HUDEP-2 (cell line): Measurements from ENCODE around the gene CBR1.
"Not testable (repeated sequence)": the region's sequence is repeated elsewhere in the genome, so short reads cannot be mapped to it uniquely, and the experiment has no call there.

ENCODE experiments used
- DNase-seq, 76 experiments: peaks; one replicate each; lab custom pipeline; 2025; ENCODE audit not compliant: unreplicated experiment in 76 of 76; lab: John Stamatoyannopoulos, UW

Gene CBR1

DNA sequence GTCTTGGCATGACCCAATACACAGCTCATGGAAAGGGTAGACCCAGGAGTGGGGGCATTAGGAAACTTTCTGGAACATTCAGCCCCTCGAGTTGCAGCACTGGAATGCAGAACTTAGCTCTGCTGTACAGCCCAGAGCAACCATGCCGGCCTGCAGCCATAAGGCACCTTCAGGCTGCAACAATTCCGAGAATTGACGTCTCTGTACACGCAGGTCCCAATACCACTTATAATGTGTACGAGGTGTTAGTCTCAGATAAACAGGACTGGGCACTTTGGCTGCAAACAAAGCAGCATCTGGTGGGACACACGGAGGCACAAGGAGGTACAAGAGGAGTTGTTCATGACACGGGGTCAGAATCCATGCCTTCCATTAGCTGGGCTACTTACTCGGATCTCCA is 7.9 kb downstream of the CBR1 start:
- DNase-seq: no peak

DNA sequence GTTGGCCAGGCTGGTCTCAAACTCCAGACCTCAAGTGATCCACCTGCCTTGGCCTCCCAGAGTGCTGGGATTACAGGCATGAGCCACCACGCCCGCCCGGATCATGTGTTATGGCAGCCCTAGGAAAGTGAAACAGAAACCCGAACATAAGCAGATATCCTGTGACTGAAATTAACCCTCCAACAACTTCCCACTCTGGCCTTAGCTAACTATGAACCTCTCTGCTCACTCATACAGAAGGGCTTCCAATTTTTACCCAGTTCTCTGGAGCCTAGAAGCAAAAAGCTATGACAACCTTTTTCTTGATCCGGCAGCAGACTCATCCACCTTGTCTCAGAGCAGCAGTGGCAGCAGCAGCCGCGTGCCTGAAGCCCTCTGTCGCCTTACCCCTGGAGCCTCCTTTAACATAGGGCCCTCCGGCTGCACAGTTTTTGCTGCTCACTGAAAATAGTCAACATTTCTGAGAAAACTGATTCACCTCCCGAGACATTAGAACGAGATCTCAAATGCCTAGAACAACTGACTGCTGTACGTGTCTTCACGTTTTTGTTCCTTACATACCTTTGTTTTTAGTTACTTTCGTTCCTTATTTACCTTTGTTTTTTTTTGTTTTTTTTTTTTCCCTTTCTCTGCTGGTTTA is 9.3 kb downstream of the CBR1 start:
- DNase-seq: no peak

DNA sequence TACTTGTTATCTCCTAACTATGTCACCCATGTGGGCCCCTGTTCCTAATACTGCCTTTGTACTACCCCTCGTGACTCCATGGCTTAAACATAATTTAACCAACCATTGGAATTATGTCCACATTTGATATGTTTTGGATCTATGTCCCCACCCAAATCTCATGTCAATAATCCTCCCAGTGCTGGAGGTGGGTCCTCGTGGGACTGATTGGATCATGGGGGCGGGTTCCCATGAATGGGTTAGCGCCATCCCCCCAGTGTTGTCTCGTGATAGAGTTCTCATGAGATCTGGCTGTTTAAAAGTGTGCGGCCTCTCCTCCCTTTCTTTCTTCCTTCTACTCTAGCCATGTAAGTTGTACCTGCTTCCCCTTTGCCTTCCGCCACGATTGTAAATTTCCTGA is 9.8 kb downstream of the CBR1 start:
- DNase-seq: no peak

DNA sequence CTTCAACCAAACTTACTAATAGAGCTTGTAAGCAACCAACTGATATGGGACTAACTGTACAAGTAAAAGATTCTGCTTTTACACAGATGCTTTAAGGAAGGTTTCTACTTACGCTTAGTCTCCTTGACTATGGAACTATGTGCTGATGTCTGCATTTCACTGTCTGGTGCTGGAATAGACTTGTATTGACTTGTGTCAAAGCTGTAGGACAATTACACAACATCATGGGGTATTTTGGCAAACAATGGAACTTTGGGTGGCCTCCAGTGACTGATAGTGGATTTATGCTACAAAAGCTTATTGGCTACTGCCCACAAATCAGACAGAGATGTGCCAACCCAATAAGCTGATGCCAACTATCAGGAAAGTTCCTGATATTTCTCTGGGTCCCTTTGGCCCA is 10.6 kb downstream of the CBR1 start:
- no peak for DNase-seq

DNA sequence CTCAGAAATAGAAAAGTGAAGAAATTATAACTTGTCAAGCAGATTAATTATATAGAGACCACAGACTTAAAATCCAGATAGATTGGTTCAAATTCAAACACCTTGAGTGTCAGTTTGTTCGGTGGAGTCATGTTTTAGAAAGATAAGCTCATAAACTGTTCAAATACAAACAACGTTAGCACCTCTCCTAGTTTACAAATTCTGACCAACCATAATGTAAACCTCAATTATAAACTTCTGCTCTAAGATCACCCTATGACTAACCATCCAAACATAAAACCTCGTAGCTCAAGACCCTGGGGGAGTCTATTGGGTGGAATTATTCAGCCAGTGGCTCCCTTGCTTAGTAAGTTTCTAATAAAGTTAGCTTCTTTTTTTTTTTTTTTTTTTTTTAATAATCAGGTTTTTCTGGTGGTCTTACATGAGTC is 12.4 kb downstream of the CBR1 start:
- no peak for DNase-seq

DNA sequence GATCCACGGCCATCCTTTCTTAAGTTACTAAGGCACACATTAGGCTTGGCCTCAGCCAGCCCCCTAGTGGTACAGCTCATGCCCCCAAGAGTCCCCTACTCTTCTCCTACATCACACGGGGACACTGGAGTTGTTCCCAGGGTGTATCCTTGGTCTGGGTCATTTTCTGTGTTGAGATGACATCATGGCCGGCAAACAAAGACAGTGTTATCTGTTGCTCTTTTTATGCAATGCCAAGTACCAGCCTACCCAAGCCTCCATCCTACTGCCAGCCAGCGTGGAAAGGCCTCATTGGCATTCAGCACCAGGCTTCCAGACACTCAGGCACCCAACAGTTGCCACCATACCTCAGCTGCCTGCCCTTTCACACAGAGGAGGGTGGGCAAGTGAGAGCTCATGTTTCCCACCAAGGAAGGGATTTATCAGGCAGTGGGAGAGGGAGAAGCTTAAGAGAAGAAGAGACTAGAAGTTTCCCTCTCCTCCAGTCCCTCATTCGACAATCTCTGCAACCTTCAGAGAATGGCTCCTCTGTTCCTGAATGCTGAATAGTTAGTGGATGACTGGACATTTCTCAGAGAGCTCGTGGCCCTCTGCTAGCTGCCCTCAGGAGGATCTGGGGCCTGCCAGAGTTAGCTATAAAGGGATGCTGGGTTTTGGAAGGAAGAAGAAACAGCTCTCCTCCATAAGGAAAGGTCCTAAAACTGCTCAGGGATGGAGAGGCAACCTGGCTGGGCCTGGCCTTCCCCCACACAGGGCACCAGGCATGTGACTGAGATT is 17.7 kb downstream of the CBR1 start:
- DNase-seq: peak in 1 of 76 experiments; percentile 7

DNA sequence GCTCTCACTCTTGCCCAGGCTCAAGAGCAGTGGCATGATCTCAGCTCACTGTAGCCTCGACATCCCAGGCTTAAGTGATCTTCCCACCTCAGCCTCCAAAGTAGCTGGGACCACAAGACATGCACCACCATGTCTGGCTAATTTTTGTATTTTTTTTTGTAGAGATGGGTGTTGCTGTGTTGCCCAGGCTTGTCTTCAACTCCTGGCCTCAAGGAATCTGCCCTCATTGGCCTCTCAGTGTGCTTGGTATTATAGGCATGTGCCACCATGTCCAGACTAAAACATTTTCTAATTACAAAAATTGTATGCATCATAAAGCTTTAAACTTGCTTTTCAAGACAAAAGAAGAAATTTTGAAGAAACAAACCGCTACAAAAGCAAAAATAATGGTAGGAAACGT is 20.1 kb downstream of the CBR1 start:
- no peak for DNase-seq

DNA sequence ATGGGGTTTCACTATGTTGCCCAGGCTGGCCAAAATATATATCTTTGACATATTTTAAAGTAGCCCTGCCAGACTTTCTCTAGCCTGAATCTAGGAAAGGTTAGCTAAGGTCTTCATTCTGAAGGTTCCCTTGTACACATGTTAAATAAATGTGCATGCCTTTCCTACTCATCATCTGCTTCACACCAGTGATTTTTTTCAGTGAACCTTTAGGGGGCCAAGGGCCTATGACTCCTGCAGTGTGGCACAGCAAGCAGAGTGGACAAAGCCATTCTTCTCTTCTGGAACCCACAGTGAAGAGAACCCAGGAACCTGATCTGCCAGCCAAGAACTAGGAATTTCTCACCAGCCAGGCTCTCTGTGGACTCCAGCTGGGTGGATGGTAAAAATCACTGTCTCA is 22.9 kb downstream of the CBR1 start:
- DNase-seq: no peak

DNA sequence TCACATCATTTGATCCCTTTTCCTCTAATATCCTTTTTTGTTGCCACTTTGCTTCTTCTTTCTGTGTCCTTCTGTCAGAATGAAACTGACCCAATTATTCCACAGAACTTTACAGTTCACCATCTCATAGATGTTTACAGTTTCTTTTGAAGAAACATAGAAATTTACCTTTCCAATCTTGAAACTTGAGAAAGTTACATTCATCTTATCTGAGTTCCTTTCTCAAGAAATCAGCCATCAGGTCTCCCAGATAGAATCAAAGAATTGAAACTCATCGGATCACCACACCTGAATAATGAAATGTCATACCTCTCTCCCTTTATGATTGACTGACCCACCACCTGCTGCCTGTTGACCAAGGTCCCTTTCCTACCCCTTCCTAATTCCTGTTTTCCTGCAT is 23.7 kb downstream of the CBR1 start:
- DNase-seq: no peak

DNA sequence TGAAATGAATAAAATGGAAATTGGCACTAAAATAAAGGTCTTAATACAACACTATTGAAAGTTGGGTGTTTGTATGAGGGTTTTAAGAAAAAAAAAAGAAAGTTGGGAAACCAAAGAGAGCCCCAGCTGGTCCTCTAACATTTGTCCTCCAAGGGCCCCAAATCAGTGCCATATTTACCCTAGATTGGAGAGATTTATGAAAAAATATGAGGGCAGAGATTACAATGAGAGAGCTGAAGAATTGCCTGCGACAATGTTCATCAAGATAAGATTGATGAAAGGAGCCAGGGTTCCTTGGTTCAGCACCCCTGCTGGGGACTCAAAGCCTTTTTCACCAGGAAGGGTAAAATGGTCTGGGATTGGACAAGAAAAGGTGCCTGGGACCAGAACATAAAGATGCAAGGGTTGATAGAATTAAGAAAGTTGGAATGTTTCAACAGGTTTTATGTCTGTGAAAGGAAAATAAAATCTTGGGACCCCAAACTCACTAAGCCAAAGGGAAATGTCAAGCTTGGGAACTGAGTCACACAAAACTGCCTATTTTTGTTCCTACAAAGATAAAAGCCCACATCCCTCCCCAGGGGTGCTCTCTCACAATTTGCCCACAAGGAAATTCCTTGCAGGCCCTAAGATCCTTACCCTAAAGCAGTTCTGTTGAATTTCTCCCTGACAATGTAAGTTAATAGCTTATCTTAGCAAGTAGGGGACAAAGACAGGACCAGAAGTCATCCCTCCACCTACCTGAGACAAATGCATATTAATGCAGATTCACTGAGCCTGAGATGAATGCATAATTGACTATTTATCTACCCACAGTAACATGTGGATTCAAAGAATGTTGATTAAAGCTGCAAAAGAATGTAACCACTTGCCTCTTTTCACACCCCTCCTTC is 26.8 kb downstream of the CBR1 start:
- DNase-seq: no peak

DNA sequence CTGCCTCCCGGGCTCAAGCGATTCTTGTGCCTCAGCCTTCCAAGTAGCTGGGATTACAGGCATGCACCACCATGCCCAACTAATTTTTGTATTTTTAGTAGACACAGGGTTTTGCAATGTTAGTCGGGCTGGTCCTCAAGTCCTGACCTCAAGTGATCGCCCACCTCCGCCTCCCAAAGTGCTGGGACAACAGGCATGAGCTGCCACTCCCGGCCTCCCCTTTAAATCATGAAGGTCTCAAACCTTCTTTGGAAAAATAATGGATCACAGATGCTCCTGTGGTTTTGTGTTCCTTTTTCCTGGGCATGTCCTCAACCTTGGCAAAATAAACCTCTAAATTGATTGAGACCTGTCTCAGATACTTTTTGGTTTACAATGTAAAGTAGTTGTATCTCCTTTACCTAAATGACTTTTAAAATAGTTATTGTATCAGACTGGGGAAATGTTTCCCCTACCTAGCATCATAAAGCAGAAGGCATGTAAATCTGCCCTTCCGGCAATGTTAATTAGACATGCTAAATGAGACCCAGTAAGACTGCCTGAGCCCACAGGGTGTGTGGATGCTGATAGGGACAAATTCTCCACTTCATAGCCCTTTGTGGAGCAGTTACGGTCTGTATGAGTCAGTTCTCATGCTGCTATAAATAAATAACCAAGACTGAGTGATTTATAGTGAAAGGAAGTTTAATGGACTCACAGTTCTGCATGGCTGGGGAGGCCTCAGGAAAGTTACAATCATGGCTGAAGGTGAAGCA is 27.8 kb downstream of the CBR1 start:
- DNase-seq: no peak

DNA sequence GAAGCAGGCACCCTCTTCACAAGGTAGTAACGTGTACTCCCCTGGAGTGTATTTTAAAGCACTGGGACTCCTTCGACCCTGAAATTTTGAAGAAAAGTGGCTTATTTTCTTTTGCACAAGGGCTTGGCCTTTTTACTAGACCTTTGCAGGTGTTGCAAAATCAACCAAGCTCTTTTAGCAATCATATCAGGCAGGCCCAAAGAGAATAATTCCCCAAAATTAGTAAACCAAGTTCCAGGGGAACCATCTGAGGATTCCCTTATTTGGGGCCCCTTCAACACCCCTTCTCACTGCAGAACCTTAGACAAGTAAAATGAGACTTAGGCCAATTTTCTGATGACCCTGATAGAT is 28.3 kb downstream of the CBR1 start:
- DNase-seq: no peak

DNA sequence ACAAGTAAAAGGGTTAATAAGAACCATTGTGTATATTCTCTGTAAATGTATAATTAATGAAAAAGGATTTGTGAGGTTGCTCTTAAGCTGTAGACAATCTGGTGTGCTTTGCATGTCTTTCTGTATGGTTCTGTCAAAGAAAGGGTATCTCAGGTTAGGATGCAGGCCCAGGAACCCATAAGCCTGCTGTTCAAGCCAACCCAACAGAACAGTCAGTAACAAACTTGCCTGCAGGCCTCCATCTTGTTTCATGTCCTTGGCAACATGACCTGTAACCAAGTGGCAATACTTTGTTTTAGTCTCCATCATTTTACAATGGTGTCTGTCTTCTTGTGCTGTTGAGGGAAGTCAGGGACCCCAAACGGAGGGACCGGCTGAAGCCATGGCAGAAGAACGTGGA is 29.2 kb downstream of the CBR1 start:
- DNase-seq: no peak

DNA sequence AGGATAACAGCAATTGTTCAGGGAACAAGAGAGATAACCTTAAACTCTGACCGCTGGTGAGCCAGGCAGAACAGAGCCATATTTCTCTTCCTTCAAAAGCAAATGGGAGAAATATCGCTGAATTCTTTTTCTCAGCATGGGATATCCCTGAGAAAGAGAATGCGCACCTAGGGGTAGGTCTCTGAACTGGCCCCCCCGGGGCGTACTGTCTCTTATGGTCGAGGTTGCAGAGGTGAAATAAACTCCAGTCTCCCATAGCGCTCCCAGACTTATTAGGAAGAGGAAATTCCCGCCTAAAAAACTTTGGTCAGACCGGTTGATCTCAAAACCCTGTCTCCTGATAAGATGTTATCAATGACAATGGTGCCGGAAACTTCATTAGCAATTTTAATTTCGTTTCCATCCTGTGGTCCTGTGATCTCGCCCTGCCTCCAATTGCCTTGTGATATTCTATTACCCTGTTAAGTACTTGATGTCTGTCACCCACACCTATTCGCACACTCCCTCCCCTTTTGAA is 29.9 kb downstream of the CBR1 start:
- DNase-seq: not testable (repeated sequence)

DNA sequence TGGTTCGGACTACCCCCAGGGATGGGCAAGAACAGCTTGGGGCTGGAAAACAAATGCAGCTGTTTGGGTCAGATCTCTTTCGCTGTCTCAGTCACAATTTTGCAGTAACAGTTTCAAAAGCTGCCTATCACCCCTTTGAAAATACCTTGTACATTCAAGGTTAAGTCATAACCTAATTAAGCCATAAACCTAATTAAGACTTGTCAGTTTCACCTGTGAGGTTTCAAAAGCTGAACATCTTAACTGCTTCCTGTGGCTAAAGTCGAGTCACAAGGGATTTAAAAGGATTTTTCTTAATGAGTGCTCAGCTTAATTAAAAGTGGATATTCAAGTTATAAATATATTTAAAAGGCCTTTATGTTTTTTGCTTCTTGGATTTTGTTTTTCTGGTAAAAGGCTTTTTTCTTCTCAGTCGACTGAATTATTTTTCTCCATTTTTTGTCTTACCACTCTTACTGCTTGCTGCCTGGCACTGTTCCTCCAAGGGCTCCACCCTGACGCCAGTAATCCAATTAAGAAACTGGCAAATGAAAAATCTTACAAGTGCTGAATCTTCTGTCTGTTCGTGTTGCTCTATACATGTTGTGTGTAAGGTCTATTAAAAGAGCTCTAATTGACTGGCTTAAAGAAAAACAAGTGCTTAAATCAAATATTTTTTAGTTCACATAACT is 31.3 kb downstream of the CBR1 start:
- no peak for DNase-seq

DNA sequence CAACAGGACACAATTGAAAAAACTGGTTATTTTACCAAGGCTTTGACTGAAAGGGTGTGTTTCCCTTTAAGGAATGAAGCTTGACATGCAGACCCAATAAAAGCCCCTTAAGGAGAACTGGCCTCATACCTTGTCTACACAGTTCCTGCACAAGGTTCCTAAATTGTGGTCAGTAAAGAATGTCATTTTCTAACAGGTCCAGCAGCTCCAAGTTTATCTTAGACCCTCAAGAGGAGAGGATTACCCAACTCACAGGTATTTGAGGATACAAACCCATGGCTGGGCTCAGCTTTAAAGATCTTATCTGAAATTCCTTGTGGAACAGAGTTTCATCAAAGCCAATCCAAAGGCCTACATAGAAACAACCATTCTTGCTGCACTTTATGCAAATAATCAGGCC is 33.6 kb downstream of the CBR1 start:
- no peak for DNase-seq

DNA sequence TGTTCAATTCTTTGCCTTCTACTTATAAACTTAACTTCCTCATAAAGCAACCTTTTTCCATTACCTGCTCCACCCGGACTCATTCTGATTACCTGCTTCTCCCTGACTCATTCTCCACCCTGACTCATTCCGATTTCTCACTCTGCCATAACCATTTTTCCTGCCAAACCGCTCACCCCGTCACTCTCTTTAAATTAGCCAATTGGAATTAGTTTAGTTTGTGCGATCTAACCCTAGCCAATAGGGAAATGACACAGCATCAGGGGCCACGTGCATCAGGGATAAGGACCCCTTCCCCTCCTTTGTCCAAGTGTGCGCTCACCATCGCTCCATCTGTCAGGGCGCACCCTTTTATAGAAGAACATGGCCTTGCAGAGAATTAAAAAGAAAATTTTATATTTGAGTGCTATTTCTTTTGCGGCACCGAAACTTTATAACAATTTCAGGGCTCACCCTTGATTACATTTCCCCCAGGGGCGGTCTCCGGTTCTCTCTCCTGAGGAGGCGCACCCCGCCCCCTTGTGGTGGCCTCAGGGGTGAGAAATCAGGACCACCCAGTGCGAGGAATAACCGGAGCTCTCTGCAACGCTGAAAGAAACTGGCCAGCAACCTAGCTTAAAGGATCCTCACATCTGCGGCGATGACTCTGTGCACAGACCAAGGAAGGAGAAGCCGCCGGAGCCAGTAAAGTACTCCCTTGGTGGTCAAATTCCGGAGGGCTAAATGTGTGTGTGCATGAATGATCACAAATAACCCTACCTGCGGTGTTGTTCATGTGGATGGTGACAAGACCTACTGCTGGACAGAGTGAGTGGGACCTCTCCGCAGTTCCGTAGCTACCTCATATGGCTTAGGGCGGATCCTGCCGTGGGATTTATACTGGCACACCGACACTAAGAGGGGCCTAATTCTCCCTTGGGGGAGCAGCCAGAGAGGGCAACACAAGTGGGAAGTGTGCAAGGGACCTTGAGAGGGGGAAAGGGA is 34.8 kb downstream of the CBR1 start:
- peak in 13 of 76 experiments; percentile 7 to 35 (median 18) for DNase-seq

DNA sequence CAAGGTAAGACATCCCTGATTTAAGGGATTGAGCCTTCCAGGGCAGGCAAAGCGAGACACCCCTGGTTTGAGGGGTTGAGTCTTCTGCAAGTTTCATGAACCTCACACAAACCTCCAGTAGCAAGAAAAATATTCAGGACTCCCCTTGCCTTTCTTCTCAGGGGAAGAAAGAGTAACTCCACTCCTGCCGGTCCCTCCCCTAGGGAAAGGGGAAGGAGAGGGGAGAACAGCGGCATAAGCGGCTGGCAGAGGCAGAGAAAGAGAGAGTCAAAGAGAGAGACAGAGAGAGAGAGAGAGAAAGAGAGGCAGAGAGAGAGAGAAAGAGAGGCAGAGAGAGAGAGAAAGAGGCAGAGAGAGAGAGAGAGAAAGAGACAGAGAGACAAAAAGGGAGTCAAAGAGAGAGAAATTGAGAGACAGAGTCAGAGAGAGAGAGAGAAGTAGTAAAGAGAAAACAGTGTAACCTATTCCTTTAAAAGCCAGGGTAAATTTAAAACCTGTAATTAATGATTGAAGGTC is 35.6 kb downstream of the CBR1 start:
- DNase-seq: no peak

DNA sequence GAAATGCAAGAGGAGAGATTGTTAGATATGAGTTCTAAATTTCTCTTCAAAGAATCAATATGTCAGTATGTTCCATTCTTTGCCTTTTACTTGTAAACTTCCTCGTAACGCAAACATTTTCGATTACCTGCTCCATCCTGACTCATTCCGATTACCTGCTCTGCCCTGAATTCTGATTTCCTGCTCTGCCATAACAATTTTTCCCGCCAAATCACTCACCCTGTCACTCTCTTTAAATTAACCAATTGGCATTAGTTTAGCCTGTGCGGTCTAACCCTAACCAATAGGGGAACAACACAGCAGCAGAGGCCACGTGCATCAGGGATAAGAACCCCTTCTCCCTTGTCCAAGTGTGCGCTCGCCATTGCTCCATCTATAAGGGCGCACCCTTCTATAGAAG is 40.0 kb downstream of the CBR1 start:
- DNase-seq: no peak
